AML-193 (cell line): ENCODE results near the gene CASP1.
A peak's percentile ranks its signal among the peaks of the same experiment; 100 is the strongest.
"Not testable (repeated sequence)": the region's sequence is repeated elsewhere in the genome, so short reads cannot be mapped to it uniquely, and the experiment has no call there.

ENCODE experiments used
- DNase-seq, 2 experiments: peaks; one replicate each; lab custom pipeline; 2025; lab: John Stamatoyannopoulos, UW

CASP1 gene

GRCh38 chr11:105045676-105046296, 10.8 kb upstream of the CASP1 start:
- DNase-seq, result no peak

- peak; percentile 43 to 47 for DNase-seq
These were observed 9.9 kb upstream of the CASP1 start, which contains the start of gene CARD16 for GRCh38 chr11:105044557-105045524. CARD16 (minus strand) TSS chr11:105045335; CDS start chr11:105045297, 38 bp downstream.

- DNase-seq, result no peak
These were observed 7.2 kb upstream of the CASP1 start for GRCh38 chr11:105042178-105042577.

GRCh38 chr11:105040703-105041102, 5.8 kb upstream of the CASP1 start:
- DNase-seq, result no peak

- not testable (repeated sequence) for DNase-seq
These were observed 556 bp downstream of the CASP1 start for GRCh38 chr11:105034388-105034787.

GRCh38 chr11:105033781-105034180, 1.2 kb downstream of the CASP1 start:
- DNase-seq, result no peak

GRCh38 chr11:105033343-105033742, 1.6 kb downstream of the CASP1 start:
- no peak for DNase-seq

- DNase-seq, result peak; percentile 31 to 57
These were observed 2.4 kb downstream of the CASP1 start for GRCh38 chr11:105032495-105032894.

- DNase-seq, result peak; percentile 26 to 49
These were observed 7.3 kb downstream of the CASP1 start for GRCh38 chr11:105027678-105028077.

- DNase-seq, result no peak
These were observed 10.6 kb downstream of the CASP1 start for GRCh38 chr11:105024394-105024793.

GRCh38 chr11:105023003-105023402, 11.9 kb downstream of the CASP1 start, which contains the start of gene CASP5:
CASP5 (minus strand) TSS chr11:105023168; CDS start chr11:105023136, 32 bp downstream.
- peak; percentile 9 to 38 for DNase-seq

GRCh38 chr11:105022527-105022926, 12.4 kb downstream of the CASP1 start:
- DNase-seq, result no peak

- no peak for DNase-seq
These were observed 27.5 kb downstream of the CASP1 start for GRCh38 chr11:105007463-105007862.

- DNase-seq, result no peak
These were observed 29.5 kb downstream of the CASP1 start for GRCh38 chr11:105005451-105005845.

GRCh38 chr11:105004021-105004420, 30.9 kb downstream of the CASP1 start:
- no peak for DNase-seq

- no peak for DNase-seq
These were observed 31.8 kb downstream of the CASP1 start for GRCh38 chr11:105003151-105003550.

- DNase-seq, result peak; percentile 34 to 47
These were observed 34.1 kb downstream of the CASP1 start for GRCh38 chr11:105000797-105001196.

GRCh38 chr11:105000167-105000566, 34.8 kb downstream of the CASP1 start:
- DNase-seq, result peak in 1 of 2 experiments; percentile 1

GRCh38 chr11:104999721-105000120, 35.2 kb downstream of the CASP1 start:
- DNase-seq, result no peak

GRCh38 chr11:104997288-104997687, 37.7 kb downstream of the CASP1 start:
- DNase-seq, result no peak

GRCh38 chr11:104995001-104995408, 39.9 kb downstream of the CASP1 start:
- no peak for DNase-seq

GRCh38 chr11:104992781-104993180, 42.2 kb downstream of the CASP1 start:
- DNase-seq, result no peak

- no peak for DNase-seq
These were observed 43.0 kb downstream of the CASP1 start for GRCh38 chr11:104991994-104992393.
